Measurements from ENCODE around the gene C5. TPM values are rescaled to one million over a fixed set of nuclear protein-coding genes. Genes with fewer than 3 reads are reported as not detected.

C5 gene
- total RNA-seq, 1 experiment from 2014 or later = 10.2 TPM

- Histone ChIP-seq H3K4me2 (ENCODE audit: low read depth, low read length, poor library complexity, severe bottlenecking) (no peak overlapping the region), H3K9ac (ENCODE audit: low read length) (no peak overlapping the region), H3K36me3 (ENCODE audit: insufficient read depth, low read length) (no peaks in the 10 kb centered on the region), H2AFZ (ENCODE audit: low read length) (no peak overlapping the region), H3K4me3 (ENCODE audit: low read length) (no peak overlapping the region), H3K27me3 (ENCODE audit: low read length) (no peaks in the 10 kb centered on the region), H4K20me1 (ENCODE audit: insufficient read depth, low read depth, low read length) (no peaks in the 10 kb centered on the region), H3K9me2 (replicated peaks; ENCODE audit: insufficient read depth, low read length) (no peaks in the 10 kb centered on the region), H3K27ac (ENCODE audit: low read length) (no peak overlapping the region), H3K79me2 (ENCODE audit: low read length) (no peaks in the 10 kb centered on the region), H3K4me1 (ENCODE audit: low read length) (no peaks in the 10 kb centered on the region), H3K9me3 (ENCODE audit: low read length) (no peaks in the 10 kb centered on the region)
- no peak for DNase-seq
These were observed 93.2 kb downstream of the C5 start for GRCh38 chr9:120956862-120957261.

GRCh38 chr9:120951960-120952618 lies 98.0 kb downstream of the C5 start:
- no peaks in the 10 kb centered on the region for H3K4me1 ChIP-seq (ENCODE audit: low read length)
- no peak overlapping the region for H3K4me2 ChIP-seq (ENCODE audit: low read depth, low read length, poor library complexity, severe bottlenecking)
- no peak overlapping the region for H3K9ac ChIP-seq (ENCODE audit: low read length)
- no peaks in the 10 kb centered on the region for H3K9me3 ChIP-seq (ENCODE audit: low read length)
- no peaks in the 10 kb centered on the region for H4K20me1 ChIP-seq (ENCODE audit: insufficient read depth, low read depth, low read length)
- no peaks in the 10 kb centered on the region for H3K9me2 ChIP-seq (replicated peaks; ENCODE audit: insufficient read depth, low read length)
- no peaks in the 10 kb centered on the region for H3K36me3 ChIP-seq (ENCODE audit: insufficient read depth, low read length)
- no peaks in the 10 kb centered on the region for H3K27me3 ChIP-seq (ENCODE audit: low read length)
- no peak overlapping the region for H2AFZ ChIP-seq (ENCODE audit: low read length)
- no peak for DNase-seq
- no peak overlapping the region for H3K27ac ChIP-seq (ENCODE audit: low read length)
- no peak overlapping the region for H3K4me3 ChIP-seq (ENCODE audit: low read length)
- no peaks in the 10 kb centered on the region for H3K79me2 ChIP-seq (ENCODE audit: low read length)

- Histone ChIP-seq H3K9me3 (ENCODE audit: low read length) (no peaks in the 10 kb centered on the region), H3K79me2 (ENCODE audit: low read length) (no peaks in the 10 kb centered on the region), H3K4me1 (ENCODE audit: low read length) (no peaks in the 10 kb centered on the region), H3K9ac (ENCODE audit: low read length) (no peak overlapping the region), H3K27ac (ENCODE audit: low read length) (no peak overlapping the region), H3K36me3 (ENCODE audit: insufficient read depth, low read length) (no peaks in the 10 kb centered on the region), H3K27me3 (ENCODE audit: low read length) (no peaks in the 10 kb centered on the region), H2AFZ (ENCODE audit: low read length) (no peak overlapping the region), H3K4me2 (ENCODE audit: low read depth, low read length, poor library complexity, severe bottlenecking) (no peak overlapping the region), H4K20me1 (ENCODE audit: insufficient read depth, low read depth, low read length) (no peaks in the 10 kb centered on the region), H3K9me2 (replicated peaks; ENCODE audit: insufficient read depth, low read length) (no peaks in the 10 kb centered on the region), H3K4me3 (ENCODE audit: low read length) (no peak overlapping the region)
- no peak for DNase-seq
These were observed 99.4 kb downstream of the C5 start for GRCh38 chr9:120950421-120951388.

GRCh38 chr9:120949290-120949689 lies 100.8 kb downstream of the C5 start:
- DNase-seq = no peak
- Histone ChIP-seq H3K79me2 (ENCODE audit: low read length) (no peaks in the 10 kb centered on the region), H3K9me2 (replicated peaks; ENCODE audit: insufficient read depth, low read length) (no peaks in the 10 kb centered on the region)

GRCh38 chr9:120948824-120949223 lies 101.3 kb downstream of the C5 start:
- Histone ChIP-seq H3K27me3 (ENCODE audit: low read length) (no peaks in the 10 kb centered on the region), H3K9me3 (ENCODE audit: low read length) (no peaks in the 10 kb centered on the region), H3K4me1 (ENCODE audit: low read length) (peaks cover 18% of the 10 kb centered on the region), H3K27ac (ENCODE audit: low read length) (no peak overlapping the region), H3K79me2 (ENCODE audit: low read length) (no peaks in the 10 kb centered on the region), H3K9me2 (replicated peaks; ENCODE audit: insufficient read depth, low read length) (no peaks in the 10 kb centered on the region), H4K20me1 (ENCODE audit: insufficient read depth, low read depth, low read length) (no peaks in the 10 kb centered on the region), H3K4me3 (ENCODE audit: low read length) (no peak overlapping the region), H2AFZ (ENCODE audit: low read length) (no peak overlapping the region), H3K36me3 (ENCODE audit: insufficient read depth, low read length) (no peaks in the 10 kb centered on the region), H3K9ac (ENCODE audit: low read length) (no peak overlapping the region), H3K4me2 (ENCODE audit: low read depth, low read length, poor library complexity, severe bottlenecking) (no peak overlapping the region)
- no peak for DNase-seq

More at GRCh38 chr9:120949290-120949689, 100.8 kb downstream of the C5 start:
- Histone ChIP-seq H3K4me1 (ENCODE audit: low read length) (peaks cover 13% of the 10 kb centered on the region), H3K36me3 (ENCODE audit: insufficient read depth, low read length) (no peaks in the 10 kb centered on the region), H3K4me3 (ENCODE audit: low read length) (no peak overlapping the region), H3K27ac (ENCODE audit: low read length) (no peak overlapping the region), H3K27me3 (ENCODE audit: low read length) (no peaks in the 10 kb centered on the region), H3K9me3 (ENCODE audit: low read length) (no peaks in the 10 kb centered on the region), H3K9ac (ENCODE audit: low read length) (no peak overlapping the region), H3K4me2 (ENCODE audit: low read depth, low read length, poor library complexity, severe bottlenecking) (no peak overlapping the region), H4K20me1 (ENCODE audit: insufficient read depth, low read depth, low read length) (no peaks in the 10 kb centered on the region), H2AFZ (ENCODE audit: low read length) (no peak overlapping the region)

GRCh38 chr9:120947222-120947621 lies 102.9 kb downstream of the C5 start:
- Histone ChIP-seq H3K36me3 (ENCODE audit: insufficient read depth, low read length) (no peaks in the 10 kb centered on the region), H3K9me3 (ENCODE audit: low read length) (no peaks in the 10 kb centered on the region), H4K20me1 (ENCODE audit: insufficient read depth, low read depth, low read length) (no peaks in the 10 kb centered on the region), H2AFZ (ENCODE audit: low read length) (no peak overlapping the region), H3K9me2 (replicated peaks; ENCODE audit: insufficient read depth, low read length) (no peaks in the 10 kb centered on the region), H3K9ac (ENCODE audit: low read length) (no peak overlapping the region), H3K27ac (ENCODE audit: low read length) (no peak overlapping the region), H3K79me2 (ENCODE audit: low read length) (no peaks in the 10 kb centered on the region), H3K4me3 (ENCODE audit: low read length) (no peak overlapping the region), H3K4me2 (ENCODE audit: low read depth, low read length, poor library complexity, severe bottlenecking) (no peak overlapping the region), H3K4me1 (ENCODE audit: low read length) (peaks cover 34% of the 10 kb centered on the region), H3K27me3 (ENCODE audit: low read length) (no peaks in the 10 kb centered on the region)
- no peak for DNase-seq

GRCh38 chr9:120946259-120946658 lies 103.8 kb downstream of the C5 start:
- H3K79me2 ChIP-seq (ENCODE audit: low read length) = no peaks in the 10 kb centered on the region
- no peak overlapping the region for H3K4me3 ChIP-seq (ENCODE audit: low read length)
- H3K4me1 ChIP-seq (ENCODE audit: low read length) = peaks cover 36% of the 10 kb centered on the region
- H4K20me1 ChIP-seq (ENCODE audit: insufficient read depth, low read depth, low read length) = no peaks in the 10 kb centered on the region
- no peaks in the 10 kb centered on the region for H3K9me3 ChIP-seq (ENCODE audit: low read length)
- no peak overlapping the region for H3K27ac ChIP-seq (ENCODE audit: low read length)
- DNase-seq = no peak
- H3K9me2 ChIP-seq (replicated peaks; ENCODE audit: insufficient read depth, low read length) = no peaks in the 10 kb centered on the region
- H3K9ac ChIP-seq (ENCODE audit: low read length) = no peak overlapping the region
- H3K4me2 ChIP-seq (ENCODE audit: low read depth, low read length, poor library complexity, severe bottlenecking) = no peak overlapping the region
- no peaks in the 10 kb centered on the region for H3K27me3 ChIP-seq (ENCODE audit: low read length)
- H3K36me3 ChIP-seq (ENCODE audit: insufficient read depth, low read length) = no peaks in the 10 kb centered on the region
- H2AFZ ChIP-seq (ENCODE audit: low read length) = no peak overlapping the region

- Histone ChIP-seq H3K79me2 (ENCODE audit: low read length) (no peaks in the 10 kb centered on the region), H3K9ac (ENCODE audit: low read length) (no peak overlapping the region), H2AFZ (ENCODE audit: low read length) (no peak overlapping the region), H3K4me1 (ENCODE audit: low read length) (peaks cover 36% of the 10 kb centered on the region), H4K20me1 (ENCODE audit: insufficient read depth, low read depth, low read length) (no peaks in the 10 kb centered on the region), H3K9me3 (ENCODE audit: low read length) (no peaks in the 10 kb centered on the region), H3K27me3 (ENCODE audit: low read length) (no peaks in the 10 kb centered on the region), H3K27ac (ENCODE audit: low read length) (peak overlapping the region; percentile 87), H3K9me2 (replicated peaks; ENCODE audit: insufficient read depth, low read length) (no peaks in the 10 kb centered on the region), H3K4me2 (ENCODE audit: low read depth, low read length, poor library complexity, severe bottlenecking) (no peak overlapping the region), H3K36me3 (ENCODE audit: insufficient read depth, low read length) (no peaks in the 10 kb centered on the region), H3K4me3 (ENCODE audit: low read length) (no peak overlapping the region)
- no peak for DNase-seq
These were observed 105.1 kb downstream of the C5 start for GRCh38 chr9:120944948-120945347.
